ENCODE results near the gene ACAP2.
"Not testable (repeated sequence)": the region's sequence is repeated elsewhere in the genome, so short reads cannot be mapped to it uniquely, and the experiment has no call there.

The ACAP2 gene

DNA sequence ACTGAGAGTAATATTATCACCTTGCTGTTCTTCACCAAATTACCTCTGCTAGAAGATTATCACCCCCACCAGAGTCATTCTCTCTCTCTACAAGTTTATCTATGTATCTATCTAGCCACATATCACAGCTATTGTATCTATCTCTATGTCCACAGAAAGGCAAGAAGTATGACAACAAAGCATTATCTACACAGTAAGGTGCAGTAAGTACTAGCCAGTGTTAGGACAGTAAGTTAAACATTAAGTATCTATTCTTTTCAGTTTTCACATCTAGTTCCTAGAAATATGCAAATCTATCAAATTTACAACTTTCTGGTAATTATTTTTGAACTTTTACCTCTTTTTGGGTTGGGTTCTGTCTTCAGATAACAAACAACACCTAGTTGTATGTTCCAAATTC lies 145.4 kb downstream of the ACAP2 start:
- H3K4me3 ChIP-seq (ENCODE audit: low read depth, low read length), result no peak overlapping the region
- TF ChIP-seq, protein P1, sequence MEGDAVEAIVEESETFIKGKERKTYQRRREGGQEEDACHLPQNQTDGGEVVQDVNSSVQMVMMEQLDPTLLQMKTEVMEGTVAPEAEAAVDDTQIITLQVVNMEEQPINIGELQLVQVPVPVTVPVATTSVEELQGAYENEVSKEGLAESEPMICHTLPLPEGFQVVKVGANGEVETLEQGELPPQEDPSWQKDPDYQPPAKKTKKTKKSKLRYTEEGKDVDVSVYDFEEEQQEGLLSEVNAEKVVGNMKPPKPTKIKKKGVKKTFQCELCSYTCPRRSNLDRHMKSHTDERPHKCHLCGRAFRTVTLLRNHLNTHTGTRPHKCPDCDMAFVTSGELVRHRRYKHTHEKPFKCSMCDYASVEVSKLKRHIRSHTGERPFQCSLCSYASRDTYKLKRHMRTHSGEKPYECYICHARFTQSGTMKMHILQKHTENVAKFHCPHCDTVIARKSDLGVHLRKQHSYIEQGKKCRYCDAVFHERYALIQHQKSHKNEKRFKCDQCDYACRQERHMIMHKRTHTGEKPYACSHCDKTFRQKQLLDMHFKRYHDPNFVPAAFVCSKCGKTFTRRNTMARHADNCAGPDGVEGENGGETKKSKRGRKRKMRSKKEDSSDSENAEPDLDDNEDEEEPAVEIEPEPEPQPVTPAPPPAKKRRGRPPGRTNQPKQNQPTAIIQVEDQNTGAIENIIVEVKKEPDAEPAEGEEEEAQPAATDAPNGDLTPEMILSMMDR (conservative IDR thresholded peaks at IDR 0.05; ENCODE audit: low read depth, low read length), result no peak
- no peak for DNase-seq (ENCODE audit: low read depth)

DNA sequence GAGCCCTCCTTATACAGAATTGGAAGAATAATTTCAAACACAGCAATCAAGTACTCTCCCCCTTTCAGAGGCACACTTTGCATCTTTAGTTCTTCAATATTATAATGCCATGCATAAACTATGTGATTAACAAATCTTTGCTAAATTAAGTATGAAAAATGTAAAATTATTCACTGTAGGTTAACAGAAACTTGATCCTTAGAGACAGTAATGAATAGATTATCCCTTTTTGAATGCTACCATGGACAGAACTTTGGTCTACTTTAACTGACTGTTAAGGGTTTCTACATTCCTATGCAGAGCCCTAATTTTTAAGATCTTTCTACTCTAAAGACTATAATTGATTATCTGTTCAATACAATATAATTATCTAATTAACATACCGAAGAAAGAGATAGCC lies 146.2 kb downstream of the ACAP2 start:
- TF ChIP-seq, protein P1 (conservative IDR thresholded peaks at IDR 0.05; ENCODE audit: low read depth, low read length), result no peak
- DNase-seq (ENCODE audit: low read depth), result no peak
- no peak overlapping the region for H3K4me3 ChIP-seq (ENCODE audit: low read depth, low read length)

GRCh38 chr3:195291121-195291520 lies 151.7 kb downstream of the ACAP2 start:
- TF ChIP-seq, protein P1 (conservative IDR thresholded peaks at IDR 0.05; ENCODE audit: low read depth, low read length), result no peak
- DNase-seq (ENCODE audit: low read depth), result no peak
- no peak overlapping the region for H3K4me3 ChIP-seq (ENCODE audit: low read depth, low read length)

DNA sequence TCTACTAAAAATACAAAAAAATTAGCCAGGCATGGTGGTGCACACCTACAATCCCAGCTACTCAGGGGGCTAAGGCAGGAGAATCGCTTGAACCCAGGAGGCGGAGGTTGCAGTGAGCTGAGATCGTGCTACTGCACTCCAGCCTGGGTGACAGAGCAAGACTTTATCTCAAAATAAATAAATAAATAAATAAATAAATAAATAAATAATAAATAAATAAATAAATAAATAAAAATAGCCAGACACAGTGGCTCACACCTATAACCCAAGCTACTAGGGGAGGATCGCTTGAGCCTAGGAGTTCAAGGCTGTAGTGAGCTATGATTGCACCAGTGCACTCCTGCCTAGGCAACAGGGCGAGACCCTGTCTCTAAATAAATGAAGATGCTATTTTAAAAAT lies 152.2 kb downstream of the ACAP2 start:
- DNase-seq (ENCODE audit: low read depth); H3K4me3 ChIP-seq (ENCODE audit: low read depth, low read length): not testable (repeated sequence)

- TF ChIP-seq, protein P1 (conservative IDR thresholded peaks at IDR 0.05; ENCODE audit: low read depth, low read length), result no peak
- DNase-seq (ENCODE audit: low read depth), result peak; percentile 67
- no peak overlapping the region for H3K4me3 ChIP-seq (ENCODE audit: low read depth, low read length)
These were observed 156.5 kb downstream of the ACAP2 start for GRCh38 chr3:195286115-195286872.

DNA sequence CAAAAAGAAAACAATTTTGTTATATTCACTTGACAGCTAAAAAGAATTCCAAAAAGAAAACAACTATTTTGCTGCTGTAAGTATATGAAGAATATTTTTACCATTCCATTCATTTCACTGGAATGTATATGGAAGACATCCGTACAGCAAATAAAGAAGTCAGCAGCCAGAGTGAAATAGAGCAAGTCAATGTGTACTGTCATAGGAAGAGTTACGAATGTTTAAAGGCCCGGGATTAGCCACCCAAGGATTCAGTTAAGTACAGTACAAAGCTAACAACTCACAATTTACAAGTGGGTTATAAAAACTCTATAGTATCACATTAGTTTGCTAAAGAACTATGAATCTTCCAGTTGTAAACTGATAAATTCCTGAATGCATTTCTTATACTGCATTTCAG lies 157.4 kb downstream of the ACAP2 start:
- no peak for DNase-seq (ENCODE audit: low read depth)
- H3K4me3 ChIP-seq (ENCODE audit: low read depth, low read length), result no peak overlapping the region
- TF ChIP-seq, protein P1 (conservative IDR thresholded peaks at IDR 0.05; ENCODE audit: low read depth, low read length), result no peak

- TF ChIP-seq, protein P1 (conservative IDR thresholded peaks at IDR 0.05; ENCODE audit: low read depth, low read length), result no peak
- H3K4me3 ChIP-seq (ENCODE audit: low read depth, low read length), result no peak overlapping the region
- no peak for DNase-seq (ENCODE audit: low read depth)
These were observed 158.0 kb downstream of the ACAP2 start for GRCh38 chr3:195284842-195285241.

Data from choroid plexus epithelial cell (primary cell).